Urothelium cell line (cell line): ENCODE measurements around the gene LPIN2.
A peak's percentile ranks its signal among the peaks of the same experiment; 100 is the strongest.

ENCODE experiments used
- DNase-seq: peaks from one replicate; pipeline ENCODE4 v3.0.0; 2011; ENCODE audit warnings: low spot score, mixed read lengths
- FAIRE-seq: peaks from 2 replicates; lab custom pipeline; 2011; peaks lifted over from hg19 to GRCh38; lab: Jason Lieb, UNC

The LPIN2 gene

GRCh38 chr18:2967357-2967756 lies 45.6 kb downstream of the LPIN2 start:
- no peak for DNase-seq
- FAIRE-seq, result no peak

- DNase-seq (no peak), FAIRE-seq (peak; percentile 27)
Measured at GRCh38 chr18:2966560-2966959, 46.4 kb downstream of the LPIN2 start.

DNA sequence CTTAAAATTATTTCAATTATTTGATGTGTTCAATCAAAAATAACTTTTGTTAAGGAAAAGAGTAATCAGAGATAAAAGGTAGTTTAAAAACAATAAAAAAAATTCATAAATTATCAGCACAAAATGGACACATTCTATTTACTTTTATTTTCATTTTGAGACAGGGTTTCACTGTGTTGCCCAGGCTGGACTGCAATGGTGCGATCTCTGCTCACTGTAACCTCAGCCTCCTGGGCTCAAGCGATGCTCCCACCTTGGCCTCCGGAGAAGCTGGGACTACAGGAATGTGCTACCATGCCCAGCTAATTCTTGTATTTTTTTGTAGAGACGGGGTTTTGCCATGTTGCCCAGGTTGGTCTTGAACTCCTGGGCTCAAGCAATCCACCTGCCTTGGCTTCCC lies 47.1 kb downstream of the LPIN2 start:
- FAIRE-seq (no peak), DNase-seq (no peak)

DNA sequence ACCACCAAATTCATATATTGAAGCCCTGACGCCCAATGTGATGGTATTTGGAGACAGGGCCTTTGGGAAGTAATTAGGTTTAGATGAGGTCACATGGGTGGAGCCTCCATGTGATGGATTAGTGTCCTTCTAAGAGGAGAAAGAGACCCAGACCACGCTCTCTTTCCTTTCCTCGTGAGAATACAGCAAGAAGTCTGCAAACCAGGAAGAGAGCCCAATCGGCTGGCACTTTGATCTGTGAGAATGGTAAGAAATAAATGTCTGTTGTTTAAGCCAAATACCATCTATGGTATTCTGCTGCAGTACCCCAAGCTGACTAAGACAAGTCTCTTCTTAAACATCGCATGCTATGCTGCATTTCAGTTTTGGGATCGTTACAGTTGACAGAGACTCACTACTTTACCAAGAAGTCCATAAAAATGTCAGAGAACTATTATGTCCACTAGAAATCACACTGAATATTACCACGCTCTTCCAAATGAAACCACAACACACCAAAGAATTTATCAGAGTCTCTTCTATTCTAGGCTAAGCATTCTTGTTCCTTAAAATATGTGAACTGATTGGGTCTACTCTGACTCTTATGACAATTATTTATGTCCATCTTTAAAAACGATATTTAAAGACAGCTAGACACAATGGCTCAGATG lies 48.5 kb downstream of the LPIN2 start:
- DNase-seq (no peak), FAIRE-seq (no peak)
